ENCODE measurements around the gene GOLGA6A. TPM values are rescaled to one million over a fixed set of nuclear protein-coding genes. Genes with fewer than 3 reads are reported as not detected.

GOLGA6A gene
- total and polyA plus RNA-seq, 2 of the 13 experiments (the other 11 are each of a cell fraction or from before 2014, with no cell fraction given) = 0.04 to 0.22 TPM

- intact Hi-C loops (cut with micrococcal nuclease; ENCODE audit: unreplicated experiment) = no loop called here
- H3K4me3 ChIP-seq (replicated peaks in 1 of 3; ENCODE audit: insufficient read depth in 1 of 3, low read depth in 2 of 3, low read length in 3 of 3) = no peak within 1 kb of the TSS
- ChIA-PET POLR2A (no interaction called here), CTCF (ENCODE audit: low intra/inter-chr PET ratio, low total read pairs) (no interaction called here)
- ATAC-seq = no peak
- 0 out of 2 replicates have a peak, but pooled peaks cover 2% of the 10 kb centered on the region for H4K20me1 ChIP-seq (ENCODE audit: insufficient read depth, low read length)
- no peak within 1 kb of the TSS for H3K27ac ChIP-seq (ENCODE audit: extremely low read length, insufficient read depth, low read length)
- no peak for FAIRE-seq
- DNase-seq (ENCODE audit: low spot score) = no peak
- 53% methylated on average over 52 of the region's 53 CpGs for WGBS (ENCODE audit: low lambda C conversion rate)
- no TSS peak for BruUV-seq (replicated peaks)
- H3K79me2 ChIP-seq (ENCODE audit: insufficient read depth, low read length) = no peaks in the 10 kb centered on the region
- peaks cover 10 to 54% of the 10 kb centered on the region in 2 experiments; a peak in 4 of 5 replicates for H3K27me3 ChIP-seq (ENCODE audit: control insufficient read depth in 1 of 2, insufficient read depth in 2 of 2, low read length in 2 of 2)
- no peaks in the 10 kb centered on the region for H3K36me3 ChIP-seq (replicated peaks in 1 of 2; ENCODE audit: control insufficient read depth in 1 of 2, insufficient read depth in 2 of 2, low read length in 2 of 2)
- H3K9me3 ChIP-seq (ENCODE audit: low read length) = no peaks in the 10 kb centered on the region
- in situ Hi-C loops (cut with HindIII; ENCODE audit: extremely low pct_ligation_motif_present, low pct_unique_long_range_greater_than_20kb) = no loop called here
- H3K4me1 ChIP-seq (ENCODE audit: insufficient read depth, low read length) = no peaks in the 10 kb centered on the region
- H3K4me2 ChIP-seq (ENCODE audit: low read depth, low read length) = no peak within 1 kb of the TSS
- H2AFZ ChIP-seq (ENCODE audit: low read length) = no peak within 1 kb of the TSS
- TF ChIP-seq DPF2 (CRISPR knock-in tag; IDR thresholded peaks at IDR 0.05; ENCODE audit: borderline replicate concordance, low read depth) (no peak), GATA4 (IDR thresholded peaks at IDR 0.05; ENCODE audit: borderline replicate concordance, low read depth) (no peak), ZFX (CRISPR knock-in tag; IDR thresholded peaks at IDR 0.05; ENCODE audit: low read depth) (no peak), TFDP2 (CRISPR knock-in tag; IDR thresholded peaks at IDR 0.05) (no peak), PCBP2 (optimal IDR thresholded peaks at IDR 0.05; ENCODE audit: low read depth, low read length, poor library complexity, severe bottlenecking) (no peak), IKZF4 (CRISPR knock-in tag; IDR thresholded peaks at IDR 0.05; ENCODE audit: borderline replicate concordance, low read depth, not compliant biosample characterization) (no peak), ZNF589 (CRISPR knock-in tag; conservative IDR thresholded peaks at IDR 0.05) (no peak), ZNF10 (CRISPR knock-in tag; IDR thresholded peaks at IDR 0.05; ENCODE audit: borderline replicate concordance, low read depth) (no peak), ZNF839 (CRISPR knock-in tag; IDR thresholded peaks at IDR 0.05; ENCODE audit: borderline replicate concordance) (no peak), MED13 (CRISPR knock-in tag; IDR thresholded peaks at IDR 0.05) (no peak), ZNF724P (CRISPR knock-in tag; IDR thresholded peaks at IDR 0.05; ENCODE audit: borderline replicate concordance) (no peak), ZNF782 (CRISPR knock-in tag; IDR thresholded peaks at IDR 0.05; ENCODE audit: borderline replicate concordance) (no peak), ZNF430 (CRISPR knock-in tag; IDR thresholded peaks at IDR 0.05) (no peak)
- TF ChIP-seq, protein P1, sequence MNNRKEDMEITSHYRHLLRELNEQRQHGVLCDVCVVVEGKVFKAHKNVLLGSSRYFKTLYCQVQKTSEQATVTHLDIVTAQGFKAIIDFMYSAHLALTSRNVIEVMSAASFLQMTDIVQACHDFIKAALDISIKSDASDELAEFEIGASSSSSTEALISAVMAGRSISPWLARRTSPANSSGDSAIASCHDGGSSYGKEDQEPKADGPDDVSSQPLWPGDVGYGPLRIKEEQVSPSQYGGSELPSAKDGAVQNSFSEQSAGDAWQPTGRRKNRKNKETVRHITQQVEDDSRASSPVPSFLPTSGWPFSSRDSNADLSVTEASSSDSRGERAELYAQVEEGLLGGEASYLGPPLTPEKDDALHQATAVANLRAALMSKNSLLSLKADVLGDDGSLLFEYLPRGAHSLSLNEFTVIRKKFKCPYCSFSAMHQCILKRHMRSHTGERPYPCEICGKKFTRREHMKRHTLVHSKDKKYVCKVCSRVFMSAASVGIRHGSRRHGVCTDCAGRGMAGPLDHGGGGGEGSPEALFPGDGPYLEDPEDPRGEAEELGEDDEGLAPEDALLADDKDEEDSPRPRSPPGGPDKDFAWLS (CRISPR knock-in tag; IDR thresholded peaks at IDR 0.05; ENCODE audit: borderline replicate concordance) = no peak
- H3K9ac ChIP-seq (ENCODE audit: insufficient read depth, low read depth, low read length) = no peak within 1 kb of the TSS
Measured at GRCh38 chr15:74130155-74130848, 48.0 kb upstream of the GOLGA6A start, which contains the start of gene ISLR2. ISLR2 (plus strand) TSS chr15:74130586; CDS start chr15:74132755, 2,169 bp downstream.

All from HepG2 (cell line).